ENCODE data around the gene INPP5J.

- TF ChIP-seq, protein P1, sequence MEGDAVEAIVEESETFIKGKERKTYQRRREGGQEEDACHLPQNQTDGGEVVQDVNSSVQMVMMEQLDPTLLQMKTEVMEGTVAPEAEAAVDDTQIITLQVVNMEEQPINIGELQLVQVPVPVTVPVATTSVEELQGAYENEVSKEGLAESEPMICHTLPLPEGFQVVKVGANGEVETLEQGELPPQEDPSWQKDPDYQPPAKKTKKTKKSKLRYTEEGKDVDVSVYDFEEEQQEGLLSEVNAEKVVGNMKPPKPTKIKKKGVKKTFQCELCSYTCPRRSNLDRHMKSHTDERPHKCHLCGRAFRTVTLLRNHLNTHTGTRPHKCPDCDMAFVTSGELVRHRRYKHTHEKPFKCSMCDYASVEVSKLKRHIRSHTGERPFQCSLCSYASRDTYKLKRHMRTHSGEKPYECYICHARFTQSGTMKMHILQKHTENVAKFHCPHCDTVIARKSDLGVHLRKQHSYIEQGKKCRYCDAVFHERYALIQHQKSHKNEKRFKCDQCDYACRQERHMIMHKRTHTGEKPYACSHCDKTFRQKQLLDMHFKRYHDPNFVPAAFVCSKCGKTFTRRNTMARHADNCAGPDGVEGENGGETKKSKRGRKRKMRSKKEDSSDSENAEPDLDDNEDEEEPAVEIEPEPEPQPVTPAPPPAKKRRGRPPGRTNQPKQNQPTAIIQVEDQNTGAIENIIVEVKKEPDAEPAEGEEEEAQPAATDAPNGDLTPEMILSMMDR (IDR thresholded peaks at IDR 0.05 in 2 of 3, conservative IDR thresholded peaks at IDR 0.05 in 1 of 3; ENCODE audit: insufficient read depth in 2 of 3, low read depth in 1 of 3, low read length in 3 of 3), result no peak
- TF ChIP-seq ELF1 (tag; IDR thresholded peaks at IDR 0.05) (no peak), FOSL1 (tag; conservative IDR thresholded peaks at IDR 0.05) (no peak), ZNF561 (CRISPR knock-in tag; conservative IDR thresholded peaks at IDR 0.05) (no peak), JUN (IDR thresholded peaks at IDR 0.05; ENCODE audit: borderline replicate concordance, low read depth, low read length) (no peak), JUN (CRISPR knock-in tag; IDR thresholded peaks at IDR 0.05; ENCODE audit: borderline replicate concordance) (no peak), POLR2AphosphoS2 (IDR thresholded peaks at IDR 0.05; ENCODE audit: low read length) (no peak), TGIF2 (CRISPR knock-in tag; IDR thresholded peaks at IDR 0.05) (no peak)
These were observed 602 bp upstream of the INPP5J start for GRCh38 chr22:31122196-31122531.
